Heart left ventricle (tissue), 13 donors: ENCODE measurements around the gene LYZL2.

Source experiments
- CTCF ChIP-seq, 12 donors: fragments of 200-600 bp; sonication (generic) in 4 of 12; IDR thresholded peaks; one replicate each; pipeline versions ENCODE4 v1.5.0 to v1.8.0; 2018 to 2022; ENCODE audit warnings: antibody characterized with exemption in 12 of 12, mild to moderate bottlenecking in 5 of 12
- POLR2A ChIP-seq, 2 donors: fragments of 450-650 bp; IDR thresholded peaks; one replicate each; pipeline ENCODE4 v1.6.1; 2017; ENCODE audit warnings: antibody characterized with exemption in 2 of 2, mild to moderate bottlenecking in 2 of 2, moderate library complexity in 2 of 2
- donor health status: ischemic (EF 13 %, LVEDD 7.1; RV severe dilation, severe dysfunction).
- donor health status: DM: no; HTN: yes; CAD: no.
- donor health status: DM: no; HTN: no; CAD: no.
- donor health status: ischemic (EF 25% LVEDD 6.9; RV normal size, moderate dysfunction).
- donor health status: ischemic (EF 25% LVEDD 5.7; RV mildly dilated, moderate dysfunction).
- donor health status: ischemic (EF 35%, LVEDD 5.7; RV mildly dilated, moderate dysfunction).
- donor health status: nonischemic (EF 11% LVEDD 7.7; RV severe dilation, severe dysfunction).
- donor health status: DM: yes; HTN: yes; CAD: no.
- donor health status: PGD.
- donor health status: ischemic (EF 29% LVEDD 5.4; RV normal size, mild dysfunction).
- donor health status: nonischemic (EF 23%, LVEDD 6.1; RV moderate dilation, normal function).

GRCh38 chr10:30662814-30663213, 33.3 kb upstream of the LYZL2 start:
- TF ChIP-seq POLR2A (IDR thresholded peaks at IDR 0.05), result no peak
- no peak for TF ChIP-seq CTCF (IDR thresholded peaks at IDR 0.05)
